Measurements from ENCODE around the gene PPP1R2B. TPM values are rescaled to one million over a fixed set of nuclear protein-coding genes. Genes with fewer than 3 reads are reported as not detected.

PPP1R2B gene
- total and polyA plus RNA-seq, 2 of the 4 experiments (the other 2 are of a cell fraction): not detected

DNA sequence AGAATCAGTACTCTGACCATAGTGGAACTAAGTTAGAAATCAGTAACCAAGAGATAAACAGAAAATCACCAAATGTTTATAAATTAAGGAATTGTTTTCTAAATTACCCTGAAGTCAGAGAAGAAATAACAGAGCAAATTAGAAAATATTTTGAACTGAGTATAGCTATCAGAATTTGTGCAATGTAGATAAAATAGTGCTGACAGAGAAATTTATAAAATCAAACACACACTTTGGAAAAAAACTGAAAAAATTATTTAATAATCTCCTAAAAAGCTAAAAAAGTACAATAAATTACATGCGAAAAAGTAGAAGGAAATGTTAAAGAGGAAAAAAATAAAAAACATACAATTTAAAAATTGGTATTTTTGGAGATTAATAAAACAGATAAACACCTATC is 37.1 kb upstream of the PPP1R2B start:
- Histone ChIP-seq H4K8ac (ENCODE audit: low read depth in 2 of 2, low read length in 2 of 2) (no peak overlapping the region), H3K27me3 (ENCODE audit: control insufficient read depth, insufficient read depth, low read length) (no peaks in the 10 kb centered on the region), H3K4me2 (ENCODE audit: low read depth, low read length) (no peak overlapping the region), H3K4me1 (ENCODE audit: control insufficient read depth, insufficient read depth, low read length) (no peaks in the 10 kb centered on the region), H3K23ac (ENCODE audit: low read depth, low read length) (no peak overlapping the region), H2AFZ (replicated peaks; ENCODE audit: low read length, poor library complexity) (no peak overlapping the region), H4K91ac (ENCODE audit: insufficient read depth, low read depth, low read length) (no peak overlapping the region), H3K9me1 (ENCODE audit: insufficient read depth, low read length) (no peaks in the 10 kb centered on the region), H3K14ac (replicated peaks; ENCODE audit: low read depth, low read length) (no peak overlapping the region), H2BK20ac (ENCODE audit: low read depth, low read length) (no peak overlapping the region), H2AK9ac (replicated peaks; ENCODE audit: low read depth, low read length, poor library complexity) (no peak overlapping the region), H4K20me1 (ENCODE audit: insufficient read depth, low read length) (no peaks in the 10 kb centered on the region), H3K4me3 (ENCODE audit: insufficient read depth, low read depth, low read length) (no peak overlapping the region), H2BK5ac (ENCODE audit: low read depth, low read length, poor library complexity, severe bottlenecking) (no peak overlapping the region), H3K4ac (ENCODE audit: low read depth, low read length) (no peak overlapping the region), H3K79me1 (ENCODE audit: low read depth in 1 of 2, low read length in 2 of 2) (no peaks in the 10 kb centered on the region), H2BK120ac (ENCODE audit: low read depth, low read length) (no peak overlapping the region), H3K56ac (ENCODE audit: extremely low read depth, insufficient read depth, low read length) (no peak overlapping the region), H3K9ac (ENCODE audit: low read depth, low read length) (no peak overlapping the region), H3K18ac (ENCODE audit: low read depth, low read length) (no peak overlapping the region), H4K5ac (ENCODE audit: low read depth, low read length) (no peak overlapping the region), H3K27ac (ENCODE audit: insufficient read depth, low read length) (no peak overlapping the region), H2BK15ac (ENCODE audit: low read depth, low read length) (no peak overlapping the region), H2AK5ac (ENCODE audit: low read depth, low read length) (no peak overlapping the region), H3K36me3 (ENCODE audit: control insufficient read depth, insufficient read depth, low read length) (no peaks in the 10 kb centered on the region), H3K9me3 (ENCODE audit: control insufficient read depth, insufficient read depth, low read length) (no peaks in the 10 kb centered on the region)
- WGBS, 2 experiments (ENCODE audit: extremely low coverage in 2 of 2, insufficient read length in 1 of 2): 100% methylated on average over 1 of the region's 1 CpG; no CpG with 5 or more reads in 1 of the 2 experiments
- intact Hi-C loops (cut with micrococcal nuclease): loop anchor here (10.0 kb wide), 3 partner anchors 338 to 638 kb away; no protein-coding TSS in a partner anchor
- in situ Hi-C loops (cut with MboI; ENCODE audit: low sequenced_read_pairs): no loop called here
- dilution Hi-C loops (cut with HindIII; ENCODE audit: low sequenced_read_pairs, unreplicated experiment): no loop called here
- DNase-seq (no peak), ATAC-seq (ENCODE audit: low read depth) (no peak)
- TF ChIP-seq MAFK (IDR thresholded peaks at IDR 0.05; ENCODE audit: low read depth, low read length) (peak; percentile 69; the same call in 1 of the 2 replicates), BHLHE40 (IDR thresholded peaks at IDR 0.05; ENCODE audit: low read depth, low read length) (no peak)
- no TSS peak for BruUV-seq (replicated peaks)
- ChIA-PET POLR2A (ENCODE audit: unreplicated experiment) (no interaction called here), CTCF (no interaction called here)

Data from IMR-90 (cell line).